DND-41 (cell line): Measurements from ENCODE around the gene CRLF2.
A peak's percentile ranks its signal among the peaks of the same experiment; 100 is the strongest.

Experiments
- EZH2 ChIP-seq: IDR thresholded peaks from 3 replicates; pipeline ENCODE4 v1.6.1; 2012; ENCODE audit warnings: borderline replicate concordance, low read depth, mild to moderate bottlenecking, moderate library complexity, low read length, inconsistent platforms; ENCODE audit not compliant: severe bottlenecking
- TF ChIP-seq, protein P1 (sequence below): IDR thresholded peaks from 2 replicates; pipeline ENCODE4 v1.5.1; 2012; ENCODE audit warnings: borderline replicate concordance, low read length, moderate library complexity, mild to moderate bottlenecking; ENCODE audit not compliant: poor library complexity, severe bottlenecking; ENCODE audit errors: extremely low read depth

- TF ChIP-seq, protein P1, sequence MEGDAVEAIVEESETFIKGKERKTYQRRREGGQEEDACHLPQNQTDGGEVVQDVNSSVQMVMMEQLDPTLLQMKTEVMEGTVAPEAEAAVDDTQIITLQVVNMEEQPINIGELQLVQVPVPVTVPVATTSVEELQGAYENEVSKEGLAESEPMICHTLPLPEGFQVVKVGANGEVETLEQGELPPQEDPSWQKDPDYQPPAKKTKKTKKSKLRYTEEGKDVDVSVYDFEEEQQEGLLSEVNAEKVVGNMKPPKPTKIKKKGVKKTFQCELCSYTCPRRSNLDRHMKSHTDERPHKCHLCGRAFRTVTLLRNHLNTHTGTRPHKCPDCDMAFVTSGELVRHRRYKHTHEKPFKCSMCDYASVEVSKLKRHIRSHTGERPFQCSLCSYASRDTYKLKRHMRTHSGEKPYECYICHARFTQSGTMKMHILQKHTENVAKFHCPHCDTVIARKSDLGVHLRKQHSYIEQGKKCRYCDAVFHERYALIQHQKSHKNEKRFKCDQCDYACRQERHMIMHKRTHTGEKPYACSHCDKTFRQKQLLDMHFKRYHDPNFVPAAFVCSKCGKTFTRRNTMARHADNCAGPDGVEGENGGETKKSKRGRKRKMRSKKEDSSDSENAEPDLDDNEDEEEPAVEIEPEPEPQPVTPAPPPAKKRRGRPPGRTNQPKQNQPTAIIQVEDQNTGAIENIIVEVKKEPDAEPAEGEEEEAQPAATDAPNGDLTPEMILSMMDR = peak; percentile 89
- TF ChIP-seq EZH2 = no peak
These were observed 34.4 kb upstream of the CRLF2 start for GRCh38 chrX:1246816-1247215.
